Thyroid gland (tissue), 4 donors: ENCODE results near the gene MPG.

Experiments
- POLR2A ChIP-seq, 2 donors: fragments of 450-650 bp; IDR thresholded peaks; one replicate each; pipeline ENCODE4 v1.6.1; 2017; ENCODE audit warnings: antibody characterized with exemption in 2 of 2, mild to moderate bottlenecking in 2 of 2, moderate library complexity in 1 of 2
- TF ChIP-seq, protein P1 (sequence below), 6 experiments: fragments of 200-600 bp in 3 of 6; fragments of 450-650 bp in 3 of 6; sonication (generic) in 3 of 6; IDR thresholded peaks; one replicate each; pipeline ENCODE4 v1.5.1; 2016 to 2019; ENCODE audit warnings: antibody characterized with exemption in 6 of 6, mild to moderate bottlenecking in 2 of 6, inconsistent platforms in 1 of 6, moderate library complexity in 1 of 6

- TF ChIP-seq, protein P1, sequence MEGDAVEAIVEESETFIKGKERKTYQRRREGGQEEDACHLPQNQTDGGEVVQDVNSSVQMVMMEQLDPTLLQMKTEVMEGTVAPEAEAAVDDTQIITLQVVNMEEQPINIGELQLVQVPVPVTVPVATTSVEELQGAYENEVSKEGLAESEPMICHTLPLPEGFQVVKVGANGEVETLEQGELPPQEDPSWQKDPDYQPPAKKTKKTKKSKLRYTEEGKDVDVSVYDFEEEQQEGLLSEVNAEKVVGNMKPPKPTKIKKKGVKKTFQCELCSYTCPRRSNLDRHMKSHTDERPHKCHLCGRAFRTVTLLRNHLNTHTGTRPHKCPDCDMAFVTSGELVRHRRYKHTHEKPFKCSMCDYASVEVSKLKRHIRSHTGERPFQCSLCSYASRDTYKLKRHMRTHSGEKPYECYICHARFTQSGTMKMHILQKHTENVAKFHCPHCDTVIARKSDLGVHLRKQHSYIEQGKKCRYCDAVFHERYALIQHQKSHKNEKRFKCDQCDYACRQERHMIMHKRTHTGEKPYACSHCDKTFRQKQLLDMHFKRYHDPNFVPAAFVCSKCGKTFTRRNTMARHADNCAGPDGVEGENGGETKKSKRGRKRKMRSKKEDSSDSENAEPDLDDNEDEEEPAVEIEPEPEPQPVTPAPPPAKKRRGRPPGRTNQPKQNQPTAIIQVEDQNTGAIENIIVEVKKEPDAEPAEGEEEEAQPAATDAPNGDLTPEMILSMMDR (IDR thresholded peaks at IDR 0.05) = no peak
- TF ChIP-seq POLR2A (IDR thresholded peaks at IDR 0.05) = no peak
Measured at GRCh38 chr16:58491-59439, 19.3 kb upstream of the MPG start.
